Thyroid gland (tissue), 4 donors: ENCODE results near the gene DSPP. TPM values are rescaled to one million over a fixed set of nuclear protein-coding genes. Genes with fewer than 3 reads are reported as not detected.

ENCODE experiments used
- DNase-seq, 2 donors: peaks; one replicate each; pipeline ENCODE4 v3.0.0-alpha.2; 2019
- H3K27ac ChIP-seq, 3 donors: fragments of 200-600 bp; sonication (generic); 1 replicate in 2 of 3; 2 replicates in 1 of 3; pipeline ENCODE4 v1.5.1; 2016 to 2019; ENCODE audit warnings: mild to moderate bottlenecking in 1 of 3, moderate library complexity in 1 of 3
- H3K27me3 ChIP-seq: fragments of 200-600 bp; sonication (generic); one replicate; pipeline ENCODE4 v1.5.1; 2019
- H3K36me3 ChIP-seq, 2 donors: fragments of 200-600 bp; sonication (generic); one replicate each; pipeline ENCODE4 v1.5.1; 2016 to 2019
- H3K4me1 ChIP-seq, 2 donors: fragments of 200-600 bp; sonication (generic); one replicate each; pipeline ENCODE4 v1.5.1; 2017 to 2019
- H3K4me3 ChIP-seq, 3 donors: fragments of 200-600 bp; sonication (generic); replicated peaks in 1 of 3; 1 replicate in 2 of 3; 2 replicates in 1 of 3; pipeline ENCODE4 v1.5.1; 2016; ENCODE audit warnings: mild to moderate bottlenecking in 1 of 3
- H3K9me3 ChIP-seq: fragments of 200-600 bp; sonication (generic); one replicate; pipeline ENCODE4 v1.5.1; 2017
- POLR2A ChIP-seq, 2 donors: fragments of 450-650 bp; IDR thresholded peaks; one replicate each; pipeline ENCODE4 v1.6.1; 2017; ENCODE audit warnings: antibody characterized with exemption in 2 of 2, mild to moderate bottlenecking in 2 of 2, moderate library complexity in 1 of 2
- WGBS, 2 donors: methylation state at CpG; one replicate each; pipeline ENCODE4 v1.1.5; 2017; 5-methylcytosine and 5-hydroxymethylcytosine counted together
- intact Hi-C: fragments of 100-400 bp; cut with DNase I; formaldehyde crosslinking; loops from one replicate; pipeline ENCODE4 v1.15.1; 2023
- total RNA-seq, 4 donors: library from RNA; depleted of rRNA; stranded (reverse); fragments of >200 nt; gene quantifications; one replicate each; pipeline ENCODE4 v1.2.3, GENCODE V29; 2016
- TF ChIP-seq, protein P1 (sequence below), 6 experiments: fragments of 200-600 bp in 3 of 6; fragments of 450-650 bp in 3 of 6; sonication (generic) in 3 of 6; IDR thresholded peaks; one replicate each; pipeline ENCODE4 v1.5.1; 2016 to 2019; ENCODE audit warnings: antibody characterized with exemption in 6 of 6, mild to moderate bottlenecking in 2 of 6, inconsistent platforms in 1 of 6, moderate library complexity in 1 of 6

DSPP gene
- total RNA-seq, 4 donors from 2014 or later, result 0.13 TPM; not detected in 3

DNA sequence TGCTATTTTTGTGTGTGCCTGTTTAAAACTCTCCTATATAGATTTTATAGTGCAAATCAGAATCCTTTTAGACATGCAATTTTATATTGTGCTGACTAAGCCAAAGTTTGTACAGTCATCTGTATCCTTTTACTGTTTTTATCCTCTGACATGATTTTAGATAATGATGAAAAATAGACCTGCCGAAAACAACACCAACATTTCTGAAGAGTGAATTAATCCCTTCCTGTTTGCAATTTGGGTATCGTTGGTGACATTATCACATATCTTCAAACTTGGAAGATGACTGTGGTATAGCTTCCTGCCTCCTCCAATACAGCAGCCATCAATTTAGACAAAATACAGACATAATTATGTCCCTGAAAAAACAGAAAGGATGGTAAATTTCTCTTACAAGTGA lies 28.9 kb upstream of the DSPP start:
- Histone ChIP-seq H3K4me3 (no peak overlapping the region), H3K27me3 (no peaks in the 10 kb centered on the region)

DNA sequence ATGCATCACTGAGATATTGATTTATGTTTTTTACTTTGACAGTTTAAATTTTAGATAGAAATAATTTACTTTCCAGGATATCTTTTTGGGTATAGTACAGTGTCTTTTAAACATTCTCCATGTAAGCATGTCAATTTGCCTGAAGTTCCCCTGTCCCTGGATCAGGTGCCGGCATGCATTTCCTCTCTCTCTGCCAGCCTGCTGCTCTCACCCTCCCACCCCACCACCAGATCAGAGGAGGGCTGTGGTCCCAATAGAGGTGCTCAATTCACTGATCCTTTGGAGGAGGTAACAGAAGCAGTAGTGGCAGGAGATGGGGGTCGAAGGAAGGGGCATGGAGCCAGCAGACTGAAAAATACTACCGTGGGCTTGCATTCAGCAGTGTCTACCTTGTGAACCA lies 28.3 kb upstream of the DSPP start:
- Histone ChIP-seq H3K9me3 (no peaks in the 10 kb centered on the region), H3K4me3 (no peak overlapping the region), H3K4me1 (peaks cover 5 to 7% of the 10 kb centered on the region in 2 donors), H3K27ac (no peak overlapping the region), H3K36me3 (no peaks in the 10 kb centered on the region), H3K27me3 (no peaks in the 10 kb centered on the region)
- intact Hi-C loops, result no loop called here
- TF ChIP-seq, protein P1, sequence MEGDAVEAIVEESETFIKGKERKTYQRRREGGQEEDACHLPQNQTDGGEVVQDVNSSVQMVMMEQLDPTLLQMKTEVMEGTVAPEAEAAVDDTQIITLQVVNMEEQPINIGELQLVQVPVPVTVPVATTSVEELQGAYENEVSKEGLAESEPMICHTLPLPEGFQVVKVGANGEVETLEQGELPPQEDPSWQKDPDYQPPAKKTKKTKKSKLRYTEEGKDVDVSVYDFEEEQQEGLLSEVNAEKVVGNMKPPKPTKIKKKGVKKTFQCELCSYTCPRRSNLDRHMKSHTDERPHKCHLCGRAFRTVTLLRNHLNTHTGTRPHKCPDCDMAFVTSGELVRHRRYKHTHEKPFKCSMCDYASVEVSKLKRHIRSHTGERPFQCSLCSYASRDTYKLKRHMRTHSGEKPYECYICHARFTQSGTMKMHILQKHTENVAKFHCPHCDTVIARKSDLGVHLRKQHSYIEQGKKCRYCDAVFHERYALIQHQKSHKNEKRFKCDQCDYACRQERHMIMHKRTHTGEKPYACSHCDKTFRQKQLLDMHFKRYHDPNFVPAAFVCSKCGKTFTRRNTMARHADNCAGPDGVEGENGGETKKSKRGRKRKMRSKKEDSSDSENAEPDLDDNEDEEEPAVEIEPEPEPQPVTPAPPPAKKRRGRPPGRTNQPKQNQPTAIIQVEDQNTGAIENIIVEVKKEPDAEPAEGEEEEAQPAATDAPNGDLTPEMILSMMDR (IDR thresholded peaks at IDR 0.05), result no peak
- no peak for TF ChIP-seq POLR2A (IDR thresholded peaks at IDR 0.05)
- no peak for DNase-seq
- 60 to 71% methylated on average over 3 of the region's 3 CpGs for WGBS, 2 donors

More for the DNA sequence above, 28.9 kb upstream of the DSPP start:
- Histone ChIP-seq H3K4me1 (peaks cover 7 to 8% of the 10 kb centered on the region in 2 donors), H3K9me3 (no peaks in the 10 kb centered on the region), H3K27ac (no peak overlapping the region), H3K36me3 (no peaks in the 10 kb centered on the region)
- no peak for TF ChIP-seq POLR2A (IDR thresholded peaks at IDR 0.05)
- TF ChIP-seq, protein P1 (IDR thresholded peaks at IDR 0.05), result no peak
- intact Hi-C loops, result no loop called here
- WGBS, 2 donors, result 65 to 74% methylated on average over 2 of the region's 2 CpGs
- no peak for DNase-seq

DNA sequence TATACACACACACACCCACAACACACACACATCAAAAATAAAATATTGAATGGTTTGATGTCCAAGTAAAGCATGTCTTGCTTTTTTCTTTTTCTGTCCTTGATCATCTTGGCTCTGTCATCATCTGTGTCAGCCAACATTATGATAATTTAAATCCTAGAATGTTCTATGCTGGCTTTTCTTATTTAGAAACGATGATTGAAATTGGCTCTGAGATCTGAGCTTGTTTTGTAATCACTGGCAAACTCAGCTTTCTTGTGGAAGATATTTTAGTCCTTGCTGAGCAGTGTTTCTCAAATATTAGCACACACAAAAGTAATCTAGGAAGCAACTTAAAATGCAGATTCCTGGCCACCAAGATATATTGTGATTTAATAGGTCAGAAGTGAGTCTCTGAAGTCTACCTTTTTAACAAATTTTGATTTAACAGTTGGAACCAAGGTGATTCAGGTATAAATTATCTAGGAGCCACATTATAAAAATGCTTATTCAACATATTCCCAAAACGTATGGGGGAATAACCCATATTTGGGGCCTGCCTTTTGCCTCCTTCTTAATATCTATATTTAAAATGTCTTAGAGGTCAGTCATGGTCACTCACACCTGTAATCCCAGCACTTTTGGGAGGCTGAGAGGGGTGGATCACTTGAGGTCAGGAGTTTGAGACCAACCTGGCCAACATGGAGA lies 24.0 kb upstream of the DSPP start:
- intact Hi-C loops, result no loop called here
- Histone ChIP-seq H3K27ac (no peak overlapping the region), H3K4me3 (no peak overlapping the region), H3K36me3 (no peaks in the 10 kb centered on the region), H3K4me1 (no peaks in the 10 kb centered on the region), H3K9me3 (no peaks in the 10 kb centered on the region), H3K27me3 (no peaks in the 10 kb centered on the region)
- DNase-seq, result no peak
- no peak for TF ChIP-seq POLR2A (IDR thresholded peaks at IDR 0.05)
- TF ChIP-seq, protein P1 (IDR thresholded peaks at IDR 0.05), result no peak
- WGBS, 2 donors, result 82 to 88% methylated on average over 2 of the region's 2 CpGs

DNA sequence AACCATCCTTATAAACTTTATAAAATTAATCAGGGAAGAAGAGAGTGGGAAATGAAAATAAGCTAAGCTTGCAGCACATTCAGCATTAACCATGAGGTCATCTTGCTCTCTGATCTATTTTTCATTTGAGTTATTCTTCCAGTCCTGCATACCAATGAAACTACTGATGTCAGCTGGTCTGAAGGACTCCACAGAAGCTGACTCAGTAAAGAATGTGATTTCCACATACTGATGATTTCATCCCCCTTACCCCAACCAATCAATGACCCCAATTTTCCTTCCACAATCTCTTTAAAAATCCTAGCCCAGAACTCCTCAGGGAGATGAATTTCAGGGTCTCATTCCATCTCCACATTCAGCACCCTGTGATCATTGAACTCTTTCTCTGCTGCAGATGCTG lies 18.8 kb upstream of the DSPP start:
- no peaks in the 10 kb centered on the region for H3K36me3 ChIP-seq
- intact Hi-C loops, result no loop called here
- H3K27ac ChIP-seq, result no peak overlapping the region
- DNase-seq, result no peak
- TF ChIP-seq POLR2A (IDR thresholded peaks at IDR 0.05), result no peak
- TF ChIP-seq, protein P1 (IDR thresholded peaks at IDR 0.05), result no peak
- H3K4me1 ChIP-seq, result no peaks in the 10 kb centered on the region
- H3K9me3 ChIP-seq, result no peaks in the 10 kb centered on the region
- H3K27me3 ChIP-seq, result no peaks in the 10 kb centered on the region
- no peak overlapping the region for H3K4me3 ChIP-seq

DNA sequence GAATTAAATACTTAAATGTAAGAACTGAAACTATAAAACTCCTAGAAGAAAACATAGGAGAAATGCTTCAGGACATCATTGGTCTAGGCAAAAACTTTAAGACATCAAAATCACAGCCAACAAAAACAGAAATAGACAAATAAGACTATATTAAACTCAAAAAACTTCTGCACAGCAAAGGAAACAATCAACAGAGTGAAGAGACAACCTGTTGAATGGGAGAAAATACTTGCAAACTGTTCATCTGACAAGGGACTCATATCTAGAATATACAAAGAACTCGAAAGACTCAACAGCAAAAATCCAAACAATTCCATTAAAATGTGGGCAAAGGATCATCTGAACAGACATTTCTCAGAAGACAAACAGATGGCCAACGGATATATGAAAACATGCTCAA lies 16.2 kb upstream of the DSPP start:
- no peaks in the 10 kb centered on the region for H3K4me1 ChIP-seq
- H3K27ac ChIP-seq, result no peak overlapping the region
- TF ChIP-seq POLR2A (IDR thresholded peaks at IDR 0.05), result no peak
- TF ChIP-seq, protein P1 (IDR thresholded peaks at IDR 0.05), result no peak

More for the DNA sequence above, 16.2 kb upstream of the DSPP start:
- no peaks in the 10 kb centered on the region for H3K27me3 ChIP-seq
- no peak for DNase-seq
- H3K36me3 ChIP-seq, result no peaks in the 10 kb centered on the region
- 83 to 89% methylated on average over 2 of the region's 2 CpGs for WGBS, 2 donors
- H3K9me3 ChIP-seq, result no peaks in the 10 kb centered on the region
- H3K4me3 ChIP-seq, result no peak overlapping the region
- intact Hi-C loops, result no loop called here
